Fibroblast of the aortic adventitia (primary cell): ENCODE data around the gene CPLANE2. TPM values are rescaled to one million over a fixed set of nuclear protein-coding genes. Genes with fewer than 3 reads are reported as not detected.

Experiments
- DNase-seq: peaks from one replicate; pipeline ENCODE4 v3.0.0-alpha.2; 2010; ENCODE audit warnings: low read depth
- H3K4me3 ChIP-seq: 2 replicates; pipeline ENCODE4 v1.5.1; 2011; ENCODE audit warnings: low read depth, mild to moderate bottlenecking, control low read depth, low read length, moderate library complexity
- total RNA-seq: library from RNA; depleted of rRNA; stranded (reverse); fragments of >200 nt; gene quantifications from 2 replicates; pipeline ENCODE4 v1.2.3, GENCODE V29; 2012; ENCODE audit warnings: low replicate concordance
- TF ChIP-seq, protein P1 (sequence below): IDR thresholded peaks from 2 replicates; pipeline ENCODE4 v1.5.1; 2011; ENCODE audit warnings: mild to moderate bottlenecking, low read length, control low read depth, inconsistent platforms; ENCODE audit not compliant: insufficient read depth

Gene CPLANE2
- total RNA-seq, 1 donor, result 7.5 TPM

GRCh38 chr1:16213013-16213412 is 24.0 kb downstream of the CPLANE2 start:
- H3K4me3 ChIP-seq, result no peak overlapping the region
- TF ChIP-seq, protein P1, sequence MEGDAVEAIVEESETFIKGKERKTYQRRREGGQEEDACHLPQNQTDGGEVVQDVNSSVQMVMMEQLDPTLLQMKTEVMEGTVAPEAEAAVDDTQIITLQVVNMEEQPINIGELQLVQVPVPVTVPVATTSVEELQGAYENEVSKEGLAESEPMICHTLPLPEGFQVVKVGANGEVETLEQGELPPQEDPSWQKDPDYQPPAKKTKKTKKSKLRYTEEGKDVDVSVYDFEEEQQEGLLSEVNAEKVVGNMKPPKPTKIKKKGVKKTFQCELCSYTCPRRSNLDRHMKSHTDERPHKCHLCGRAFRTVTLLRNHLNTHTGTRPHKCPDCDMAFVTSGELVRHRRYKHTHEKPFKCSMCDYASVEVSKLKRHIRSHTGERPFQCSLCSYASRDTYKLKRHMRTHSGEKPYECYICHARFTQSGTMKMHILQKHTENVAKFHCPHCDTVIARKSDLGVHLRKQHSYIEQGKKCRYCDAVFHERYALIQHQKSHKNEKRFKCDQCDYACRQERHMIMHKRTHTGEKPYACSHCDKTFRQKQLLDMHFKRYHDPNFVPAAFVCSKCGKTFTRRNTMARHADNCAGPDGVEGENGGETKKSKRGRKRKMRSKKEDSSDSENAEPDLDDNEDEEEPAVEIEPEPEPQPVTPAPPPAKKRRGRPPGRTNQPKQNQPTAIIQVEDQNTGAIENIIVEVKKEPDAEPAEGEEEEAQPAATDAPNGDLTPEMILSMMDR, result no peak
- no peak for DNase-seq

GRCh38 chr1:16212251-16212961 is 24.6 kb downstream of the CPLANE2 start, which contains the start of gene ARHGEF19:
ARHGEF19 (minus strand) TSS chr1:16212652; CDS start chr1:16209054, 3,598 bp downstream.
- no peak for DNase-seq
- TF ChIP-seq, protein P1, result no peak
- H3K4me3 ChIP-seq, result no peak within 1 kb of the TSS

- TF ChIP-seq, protein P1, result no peak
- no peak for DNase-seq
- H3K4me3 ChIP-seq, result no peak overlapping the region
Observed at GRCh38 chr1:16211824-16212223, 25.2 kb downstream of the CPLANE2 start.

DNA sequence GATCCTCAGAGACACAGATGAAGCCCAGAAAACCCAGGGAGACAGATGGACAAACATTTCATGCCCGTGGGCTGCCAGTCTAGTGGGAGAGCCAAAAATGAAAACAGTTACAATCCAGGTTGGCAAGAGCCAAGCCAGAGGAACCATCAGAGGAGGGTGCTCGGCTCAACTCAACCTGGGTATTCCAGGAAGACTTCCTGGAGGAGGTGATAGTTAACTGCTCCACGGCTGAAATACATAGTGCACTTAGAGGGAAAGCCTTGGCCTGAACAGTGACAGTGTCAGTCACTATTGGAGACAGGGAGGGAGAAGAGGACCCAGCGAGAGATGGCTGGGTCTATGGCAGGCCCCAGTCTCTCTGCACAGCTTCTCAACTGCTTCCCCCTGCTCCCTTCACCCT is 26.4 kb downstream of the CPLANE2 start:
- H3K4me3 ChIP-seq, result no peak overlapping the region
- no peak for DNase-seq
- TF ChIP-seq, protein P1, result no peak

DNA sequence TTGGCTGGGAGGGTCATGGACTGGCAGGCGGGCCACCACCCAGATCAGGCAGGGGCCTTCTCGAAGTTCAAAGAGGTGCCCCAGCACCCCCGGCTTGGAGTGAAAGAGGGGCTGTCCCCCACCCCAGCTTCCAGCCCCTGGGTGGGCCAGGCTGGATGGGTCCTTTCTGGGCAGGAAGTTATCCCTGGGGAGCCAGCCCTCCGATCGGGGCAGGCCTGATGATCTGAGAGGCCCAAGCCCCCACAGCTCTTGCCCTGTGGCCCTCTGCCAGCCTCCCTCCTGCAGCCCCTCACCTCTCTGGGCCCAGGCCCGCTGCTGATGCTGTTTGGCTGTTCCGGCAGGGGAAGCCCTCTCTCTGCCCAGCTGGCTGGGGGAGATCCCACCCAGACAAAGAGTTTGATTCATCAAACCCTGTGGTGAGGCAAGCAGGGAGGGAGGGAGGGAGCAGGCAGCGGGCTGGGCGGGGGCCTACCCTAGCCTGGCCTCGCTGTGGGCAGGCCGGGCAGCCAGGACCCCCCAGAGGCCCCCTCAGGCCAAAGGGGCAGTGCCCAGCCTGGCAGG is 27.1 kb downstream of the CPLANE2 start:
- TF ChIP-seq, protein P1, result no peak
- no peak for DNase-seq
- H3K4me3 ChIP-seq, result no peak overlapping the region

GRCh38 chr1:16209132-16209846 is 27.7 kb downstream of the CPLANE2 start:
- no peak for DNase-seq
- TF ChIP-seq, protein P1, result no peak
- H3K4me3 ChIP-seq, result no peak overlapping the region
